DND-41 (cell line): ENCODE results near the gene RNF148.

Experiments used
- CTCF ChIP-seq: IDR thresholded peaks from 2 replicates; pipeline ENCODE4 v1.5.1; 2012; ENCODE audit warnings: borderline replicate concordance, low read length, moderate library complexity, mild to moderate bottlenecking; ENCODE audit not compliant: poor library complexity, severe bottlenecking; ENCODE audit errors: extremely low read depth
- EZH2 ChIP-seq: IDR thresholded peaks from 3 replicates; pipeline ENCODE4 v1.6.1; 2012; ENCODE audit warnings: borderline replicate concordance, low read depth, mild to moderate bottlenecking, moderate library complexity, low read length, inconsistent platforms; ENCODE audit not compliant: severe bottlenecking

- TF ChIP-seq CTCF: no peak
- no peak for TF ChIP-seq EZH2
Measured at GRCh38 chr7:122675011-122675410, 27.7 kb downstream of the RNF148 start.
